NCI-H146 treated with DMSO at 0.1 percent for 48 hours (cell line): ENCODE data around the gene FAM222B.
A peak's percentile ranks its signal among the peaks of the same experiment; 100 is the strongest.
"Not testable (repeated sequence)": the region's sequence is repeated elsewhere in the genome, so short reads cannot be mapped to it uniquely, and the experiment has no call there.

Experiments
- DNase-seq: peaks from one replicate; lab custom pipeline; 2025; ENCODE audit not compliant: unreplicated experiment; lab: John Stamatoyannopoulos, UW

The FAM222B gene

GRCh38 chr17:28783161-28783560 lies 59.4 kb downstream of the FAM222B start:
- no peak for DNase-seq

- not testable (repeated sequence) for DNase-seq
Observed at GRCh38 chr17:28779601-28780000, 63.0 kb downstream of the FAM222B start.

- no peak for DNase-seq
Observed at GRCh38 chr17:28777178-28777577, 65.4 kb downstream of the FAM222B start.

- DNase-seq: no peak
Observed at GRCh38 chr17:28774206-28774605, 68.4 kb downstream of the FAM222B start.

- no peak for DNase-seq
Observed at GRCh38 chr17:28773736-28774135, 68.9 kb downstream of the FAM222B start.

GRCh38 chr17:28765038-28765437 lies 77.6 kb downstream of the FAM222B start:
- DNase-seq: no peak

- DNase-seq: peak; percentile 27
Observed at GRCh38 chr17:28763804-28764266, 78.8 kb downstream of the FAM222B start.

- DNase-seq: no peak
Observed at GRCh38 chr17:28763137-28763799, 79.3 kb downstream of the FAM222B start.

GRCh38 chr17:28760601-28761562 lies 81.7 kb downstream of the FAM222B start:
- peak; percentile 30 for DNase-seq

GRCh38 chr17:28759256-28759865 lies 83.2 kb downstream of the FAM222B start:
- no peak for DNase-seq

GRCh38 chr17:28758411-28759121 lies 84.0 kb downstream of the FAM222B start:
- DNase-seq: no peak

- no peak for DNase-seq
Observed at GRCh38 chr17:28756049-28756804, 86.4 kb downstream of the FAM222B start.

GRCh38 chr17:28755486-28755885 lies 87.1 kb downstream of the FAM222B start:
- no peak for DNase-seq

- no peak for DNase-seq
Observed at GRCh38 chr17:28751600-28752366, 90.8 kb downstream of the FAM222B start.

- peak; percentile 74 for DNase-seq
Observed at GRCh38 chr17:28750178-28751047, 92.2 kb downstream of the FAM222B start.

GRCh38 chr17:28749516-28750177 lies 92.9 kb downstream of the FAM222B start:
- DNase-seq: no peak

GRCh38 chr17:28748852-28749515 lies 93.6 kb downstream of the FAM222B start:
- DNase-seq: no peak
